Medulla oblongata (tissue), 1 donor: Measurements from ENCODE around the gene NPAS1.

Source experiments
- DNase-seq: peaks from one replicate; pipeline ENCODE4 v3.0.0-alpha.2; 2015; ENCODE audit errors: extremely low spot score

Gene NPAS1, protein sequence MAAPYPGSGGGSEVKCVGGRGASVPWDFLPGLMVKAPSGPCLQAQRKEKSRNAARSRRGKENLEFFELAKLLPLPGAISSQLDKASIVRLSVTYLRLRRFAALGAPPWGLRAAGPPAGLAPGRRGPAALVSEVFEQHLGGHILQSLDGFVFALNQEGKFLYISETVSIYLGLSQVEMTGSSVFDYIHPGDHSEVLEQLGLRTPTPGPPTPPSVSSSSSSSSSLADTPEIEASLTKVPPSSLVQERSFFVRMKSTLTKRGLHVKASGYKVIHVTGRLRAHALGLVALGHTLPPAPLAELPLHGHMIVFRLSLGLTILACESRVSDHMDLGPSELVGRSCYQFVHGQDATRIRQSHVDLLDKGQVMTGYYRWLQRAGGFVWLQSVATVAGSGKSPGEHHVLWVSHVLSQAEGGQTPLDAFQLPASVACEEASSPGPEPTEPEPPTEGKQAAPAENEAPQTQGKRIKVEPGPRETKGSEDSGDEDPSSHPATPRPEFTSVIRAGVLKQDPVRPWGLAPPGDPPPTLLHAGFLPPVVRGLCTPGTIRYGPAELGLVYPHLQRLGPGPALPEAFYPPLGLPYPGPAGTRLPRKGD

DNA sequence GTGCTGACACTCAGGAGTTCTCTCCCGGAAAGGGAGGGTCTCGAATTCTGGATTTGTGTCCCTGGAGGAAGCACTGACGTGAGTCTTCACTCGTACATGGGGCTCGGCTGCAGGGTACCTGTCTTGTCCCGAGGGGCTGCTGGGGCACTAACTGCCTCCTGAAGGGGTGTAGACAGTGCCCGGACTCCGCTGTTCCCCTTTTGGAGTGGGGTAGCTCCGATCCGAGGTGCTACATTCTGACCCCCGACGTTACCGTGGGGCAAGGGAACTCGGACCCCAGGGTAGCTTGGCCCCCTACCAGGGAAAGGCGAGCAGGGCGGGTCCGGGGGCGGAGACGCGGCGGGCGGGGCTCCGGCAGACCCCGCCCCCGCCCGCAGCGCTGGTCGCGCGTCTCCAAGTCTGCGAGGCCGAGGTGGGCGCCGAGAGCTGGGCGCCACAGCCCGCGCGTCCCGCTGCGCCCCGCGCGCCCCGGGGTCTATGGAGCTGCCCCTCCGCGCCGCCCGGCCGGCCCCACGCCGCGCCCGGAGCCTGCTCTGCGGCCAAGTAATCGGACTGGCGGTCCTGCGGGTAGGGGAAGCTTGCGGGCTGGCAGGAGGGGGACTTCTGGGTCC, at the start of gene NPAS1:
TSS of gene NPAS1 (plus strand) at position 407 of the 611 bp plus-strand sequence. CDS start 1,211 bp downstream, outside the sequence.
- no peak for DNase-seq

DNA sequence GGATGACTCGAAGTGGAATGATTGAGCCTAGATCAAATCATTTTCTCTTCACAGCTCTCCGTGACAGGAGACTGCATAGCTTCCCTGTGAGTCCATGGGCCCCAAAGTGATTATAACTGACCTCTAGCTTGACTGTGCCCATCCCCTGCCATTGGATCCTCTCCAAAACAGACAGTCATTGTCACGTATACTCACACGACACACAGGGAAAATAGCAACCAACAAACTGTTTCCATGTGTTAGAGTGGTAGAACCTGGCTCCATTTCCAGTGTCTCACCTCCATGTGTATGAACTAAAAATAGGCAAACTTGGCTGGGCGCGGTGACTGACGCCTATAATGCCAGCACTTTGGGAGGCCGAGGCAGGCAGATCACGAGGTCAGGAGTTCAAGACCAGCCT, 48.8 kb upstream of the NPAS1 start:
- no peak for DNase-seq

DNA sequence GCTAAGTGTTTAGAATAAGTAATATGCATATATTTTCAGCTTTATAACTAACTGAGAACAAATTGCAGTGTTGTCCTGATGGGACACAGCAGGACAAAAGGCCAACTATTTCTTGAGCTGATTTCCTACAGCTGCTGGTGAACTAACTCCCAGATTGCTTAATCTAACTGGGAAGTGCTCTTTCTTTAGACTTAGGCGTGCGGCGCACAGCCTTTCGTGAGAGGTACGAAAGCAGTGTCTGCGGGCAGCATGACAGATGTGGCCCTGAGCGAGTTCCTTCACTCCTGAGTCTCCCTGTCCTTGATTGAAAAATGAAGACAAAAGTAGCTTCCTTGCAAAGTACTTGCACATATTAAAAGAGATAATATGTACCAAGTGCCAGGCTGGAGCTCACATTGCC, 47.3 kb upstream of the NPAS1 start:
- no peak for DNase-seq

DNA sequence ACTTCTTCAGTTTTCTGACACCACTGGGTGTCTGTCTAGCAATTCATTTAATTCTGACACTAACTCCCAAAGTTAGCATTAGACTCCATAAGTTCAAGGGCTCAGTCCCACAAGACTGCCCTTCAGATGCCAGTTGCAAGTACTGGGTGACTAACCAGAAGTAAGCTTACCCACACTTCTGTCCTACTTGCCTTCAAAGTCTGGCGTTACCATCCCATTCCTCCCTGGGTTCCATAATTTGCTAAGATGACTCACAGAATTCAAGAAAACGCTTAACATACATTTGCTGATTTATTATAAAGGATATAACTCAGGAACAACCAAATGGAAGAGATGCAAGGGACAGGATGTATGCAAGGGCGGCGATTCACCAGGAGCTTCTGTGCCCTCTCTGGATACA, 45.5 kb upstream of the NPAS1 start:
- DNase-seq, result no peak

DNA sequence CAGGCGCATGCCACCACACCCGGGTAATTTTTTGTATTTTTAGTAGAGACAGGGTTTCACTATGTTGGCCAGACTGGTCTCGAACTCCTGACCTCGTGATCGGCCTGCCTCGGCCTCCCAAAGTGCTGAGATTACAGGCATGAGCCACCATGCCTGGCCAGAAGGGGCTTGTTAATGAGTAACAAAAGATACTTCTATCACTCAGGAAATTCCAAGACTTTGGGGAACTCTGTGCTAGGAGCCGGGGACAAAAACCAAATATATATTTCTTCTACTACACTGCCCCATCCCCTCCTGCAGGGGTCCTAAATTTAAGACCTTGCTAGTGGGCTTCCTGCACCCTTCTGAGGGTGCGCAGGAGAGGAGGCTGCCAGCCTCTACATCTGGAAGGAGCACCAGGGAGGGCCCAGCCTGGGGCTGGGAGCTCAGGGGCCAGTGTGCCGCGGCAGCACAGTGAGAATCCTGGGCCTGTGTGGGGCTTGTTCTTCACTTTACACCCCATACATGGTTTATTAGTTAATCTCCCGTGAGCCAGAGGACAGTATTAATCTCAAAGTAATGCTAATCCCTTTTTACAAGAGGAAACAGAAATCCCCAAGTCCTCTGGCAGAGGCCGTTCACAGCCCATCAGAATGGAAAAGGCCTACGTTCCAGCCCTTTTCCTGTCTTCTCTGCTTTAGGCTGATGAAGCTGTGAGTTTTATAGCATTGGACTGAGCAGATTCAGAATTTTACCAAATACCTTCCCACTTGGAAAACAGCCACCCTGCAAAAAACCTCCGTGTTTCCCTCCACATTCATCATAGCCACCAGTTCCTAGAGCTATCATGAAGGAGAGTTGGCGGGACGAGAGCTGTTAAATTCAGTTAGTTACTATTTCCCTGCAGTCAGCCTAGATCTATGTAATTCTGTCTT, 44.4 kb upstream of the NPAS1 start:
- DNase-seq, result no peak

DNA sequence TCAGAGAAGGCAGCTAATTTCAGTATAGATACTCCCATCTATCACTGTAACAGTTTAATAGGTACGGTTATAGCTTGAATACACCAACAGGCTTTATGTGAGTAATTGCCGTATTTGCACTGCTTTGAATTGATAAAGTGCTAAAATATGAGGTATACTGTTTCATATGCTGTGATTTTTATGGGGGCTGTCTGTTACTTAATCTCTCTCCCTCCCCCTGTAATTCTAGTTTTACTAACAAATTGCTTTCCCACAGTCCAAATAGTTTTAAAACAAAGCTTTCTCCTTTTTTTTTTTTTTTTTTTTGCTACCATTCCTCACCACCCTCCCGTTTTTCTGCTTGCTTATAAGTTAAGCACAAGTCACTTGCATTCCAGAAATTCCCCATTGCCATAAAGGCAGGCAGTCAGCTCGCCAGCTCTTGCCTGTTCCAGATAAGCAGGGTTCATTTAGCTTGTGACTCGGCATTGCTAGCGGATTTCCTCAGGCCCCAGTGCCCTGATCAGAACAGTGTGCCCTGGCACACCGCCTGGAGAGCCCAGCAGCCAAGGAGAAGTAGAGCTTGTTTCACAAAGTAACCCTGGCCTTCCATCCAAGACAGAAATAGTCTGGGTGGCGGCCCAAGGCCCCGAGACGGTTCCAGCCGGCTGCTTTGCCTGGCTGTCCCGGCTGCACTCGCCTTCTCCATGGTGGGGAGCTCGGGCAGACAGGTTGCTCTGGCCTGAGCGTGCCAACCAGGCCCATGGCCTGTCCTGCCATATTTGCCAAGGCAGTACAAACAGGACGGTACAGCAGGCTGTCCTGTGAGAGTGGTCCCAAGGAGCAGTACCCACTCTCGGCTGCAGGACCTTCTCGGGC, 43.5 kb upstream of the NPAS1 start:
- peak; percentile 96 for DNase-seq

DNA sequence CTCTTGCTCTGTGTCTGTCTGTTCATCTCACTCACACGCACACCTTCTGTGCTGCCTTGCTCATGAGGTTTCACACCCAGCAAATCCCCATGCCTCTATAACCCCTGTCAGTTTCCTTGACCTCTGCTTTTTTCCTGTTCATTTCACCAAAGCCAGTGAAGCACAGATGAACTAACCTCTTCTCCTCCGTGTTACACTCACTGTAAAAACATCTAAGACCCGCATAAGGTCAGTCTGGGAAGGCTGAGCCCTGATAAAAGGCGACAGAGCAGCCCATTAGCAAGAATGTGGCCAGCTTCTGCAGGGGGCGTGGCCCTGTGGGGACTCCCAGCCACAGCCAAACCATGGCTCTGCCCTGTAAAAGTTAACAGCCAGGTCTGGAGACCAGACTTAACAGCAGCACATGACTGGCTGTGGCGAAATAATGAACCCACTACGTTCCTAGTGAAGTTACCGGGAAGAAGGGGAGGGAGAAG, 42.8 kb upstream of the NPAS1 start:
- DNase-seq, result no peak

DNA sequence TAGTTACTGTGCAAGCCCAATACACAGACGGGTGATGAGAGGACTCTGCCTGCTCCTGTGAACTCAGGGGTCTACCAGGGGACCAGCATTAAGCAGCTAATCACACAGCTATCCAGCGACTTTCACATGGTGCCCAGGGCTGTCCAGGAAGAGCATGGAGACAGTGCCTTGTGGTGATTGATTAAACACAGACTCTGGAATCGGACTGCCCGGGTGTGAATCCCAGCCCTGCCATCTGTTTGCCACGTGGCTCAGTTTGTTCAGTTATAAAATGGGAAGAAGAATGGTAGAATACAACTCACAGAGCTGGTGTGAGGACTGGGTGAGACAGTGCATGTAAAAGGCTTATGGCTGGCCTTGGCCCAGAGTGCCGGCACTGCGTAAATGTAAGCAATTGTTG, 42.1 kb upstream of the NPAS1 start:
- DNase-seq, result no peak

DNA sequence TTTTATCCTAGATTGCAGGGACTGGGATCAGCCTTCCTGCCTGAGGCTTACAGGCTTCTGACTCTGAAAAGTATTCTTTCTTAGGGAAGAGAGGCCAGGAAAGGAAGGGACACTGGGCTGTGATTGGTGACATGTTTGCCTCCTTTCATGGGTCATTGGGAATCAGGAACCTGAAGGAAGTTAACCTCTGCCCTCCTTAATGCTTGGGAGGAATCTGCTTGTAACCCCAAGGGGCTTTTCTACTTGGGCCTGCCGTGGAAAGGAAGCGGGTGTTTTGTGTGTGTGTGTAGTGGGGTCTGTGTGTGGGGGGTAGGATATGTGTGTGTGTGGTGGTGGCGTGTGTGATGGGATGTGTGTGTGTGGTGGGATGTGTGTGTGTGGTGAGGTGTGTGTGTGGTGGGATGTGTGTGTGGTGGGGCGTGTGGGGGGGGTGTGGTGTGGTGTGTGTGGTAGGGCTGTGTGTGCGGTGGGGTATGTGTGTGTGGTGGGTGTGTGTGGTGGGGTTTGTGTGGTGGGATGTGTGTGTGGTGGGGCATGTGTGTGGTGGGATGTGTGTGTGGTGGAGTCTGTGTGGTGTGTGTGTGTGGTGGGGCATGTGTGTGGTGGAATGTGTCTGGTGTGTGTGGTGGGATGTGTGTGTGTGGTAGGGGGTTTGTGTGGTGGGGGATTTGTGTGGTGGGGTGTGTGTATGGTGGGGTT, 41.3 kb upstream of the NPAS1 start:
- DNase-seq, result no peak

DNA sequence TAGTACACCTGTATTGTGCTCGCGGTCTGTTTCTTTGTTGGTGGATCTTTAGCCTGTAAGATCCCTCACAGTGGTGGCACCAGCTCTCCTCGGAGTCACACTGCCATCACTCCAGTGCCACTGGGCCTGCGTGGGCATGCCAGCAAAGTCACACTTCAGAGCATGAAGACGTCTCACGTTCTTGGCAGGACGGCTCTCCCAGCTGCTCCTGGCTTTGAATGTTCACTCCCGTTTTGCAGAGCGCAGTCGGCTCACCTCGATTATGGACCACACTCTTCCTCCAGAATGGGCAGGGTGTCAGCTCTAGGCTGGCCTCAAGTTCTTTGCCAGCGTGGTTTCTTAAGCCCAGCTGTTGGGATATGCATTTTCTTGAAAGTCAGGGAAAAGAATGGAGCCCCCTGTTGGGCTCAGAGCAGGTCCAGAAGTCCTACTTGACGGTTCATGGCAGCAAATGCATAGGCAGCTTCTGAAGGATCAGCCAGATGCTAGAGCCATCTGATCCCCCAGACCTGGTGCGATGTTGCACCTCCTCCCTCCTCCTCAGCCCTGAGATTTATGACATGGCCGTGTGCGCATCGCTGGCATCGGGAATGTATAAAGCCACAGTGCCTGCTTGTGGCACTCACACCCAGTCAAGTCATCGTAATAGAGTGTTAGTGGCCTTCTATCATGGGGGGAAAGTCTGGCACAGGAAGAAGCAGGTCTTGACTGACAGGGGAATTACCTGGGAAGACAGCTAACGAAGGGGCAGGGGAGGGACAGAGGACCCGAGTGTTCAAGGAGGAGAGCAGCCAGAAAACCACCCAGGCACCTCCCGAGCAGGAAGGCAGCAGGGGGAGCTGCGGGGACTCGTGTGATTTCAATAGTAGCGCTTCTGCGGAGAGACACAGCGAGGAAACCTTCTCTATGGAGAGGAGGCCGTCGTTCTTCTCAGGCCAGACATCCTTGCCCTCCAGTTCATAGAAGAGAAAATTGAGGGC, 40.2 kb upstream of the NPAS1 start:
- no peak for DNase-seq

DNA sequence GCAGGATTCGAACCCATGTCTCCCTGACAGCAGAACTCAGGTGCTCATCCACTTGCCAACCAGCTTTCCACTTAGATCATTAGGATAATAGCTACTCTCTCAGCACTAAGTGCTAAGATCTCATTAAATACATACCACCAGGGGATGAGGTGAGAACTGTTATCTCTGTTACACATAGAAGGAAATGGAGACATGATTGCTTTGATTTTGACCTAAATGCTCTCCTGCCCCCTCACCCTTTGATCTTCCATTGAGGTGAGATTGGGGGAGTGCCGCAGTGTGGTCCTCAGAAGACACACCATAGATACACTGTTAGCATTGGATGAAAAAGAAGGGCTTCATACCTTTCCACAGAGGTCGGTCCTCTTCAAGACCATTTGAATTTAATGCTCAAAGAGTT, 38.9 kb upstream of the NPAS1 start:
- no peak for DNase-seq

DNA sequence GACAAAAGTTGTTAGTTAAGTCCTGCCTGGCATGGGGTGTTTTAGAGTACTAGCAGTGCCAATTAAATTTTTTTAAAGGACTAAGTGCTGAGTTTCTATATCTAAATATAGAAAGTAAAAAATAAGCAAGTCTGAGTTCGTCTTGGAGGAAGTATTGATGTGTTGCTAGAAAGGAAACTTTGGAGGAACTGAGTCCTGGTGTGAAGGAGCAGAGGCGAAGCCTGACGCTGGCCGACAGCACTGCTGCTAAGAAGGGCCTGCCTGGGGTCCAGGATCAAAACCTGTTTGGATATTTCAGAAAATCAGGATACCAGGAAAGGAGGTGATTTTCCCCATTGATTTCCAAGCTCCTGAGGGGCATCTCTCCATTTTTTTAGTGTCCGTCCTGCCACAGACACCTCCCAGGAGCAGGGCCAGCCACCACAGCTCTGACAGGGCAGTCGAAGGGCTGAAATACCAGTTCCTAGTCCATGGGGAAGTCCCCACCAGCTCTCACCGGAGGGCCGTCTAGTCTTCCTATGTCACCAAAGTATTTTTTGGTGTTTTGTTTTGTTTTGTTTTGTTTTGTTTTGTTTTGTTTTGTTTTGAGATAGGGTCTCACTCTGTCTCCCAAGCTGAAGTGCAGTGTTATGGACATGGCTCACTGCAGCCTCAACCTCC, 38.2 kb upstream of the NPAS1 start:
- peak; percentile 64 for DNase-seq

DNA sequence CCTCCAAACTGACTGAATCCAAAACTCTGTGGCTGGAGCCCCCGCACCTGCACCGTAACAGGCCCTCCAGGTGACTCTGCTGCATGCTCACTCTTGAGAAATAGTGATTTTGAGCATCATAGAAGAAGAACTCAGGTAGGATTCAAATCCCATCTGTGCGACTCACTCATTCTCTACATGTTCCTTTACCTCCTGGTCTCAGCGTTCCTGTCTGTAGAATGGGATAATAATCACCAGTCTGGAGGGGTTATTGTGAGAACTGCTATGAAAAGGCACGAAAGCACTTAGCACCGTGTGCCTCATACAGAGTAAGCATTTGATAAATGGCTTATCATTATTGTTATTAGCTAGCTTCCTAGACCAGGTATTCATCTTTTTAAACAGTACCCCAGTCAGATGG, 36.5 kb upstream of the NPAS1 start:
- DNase-seq, result no peak

DNA sequence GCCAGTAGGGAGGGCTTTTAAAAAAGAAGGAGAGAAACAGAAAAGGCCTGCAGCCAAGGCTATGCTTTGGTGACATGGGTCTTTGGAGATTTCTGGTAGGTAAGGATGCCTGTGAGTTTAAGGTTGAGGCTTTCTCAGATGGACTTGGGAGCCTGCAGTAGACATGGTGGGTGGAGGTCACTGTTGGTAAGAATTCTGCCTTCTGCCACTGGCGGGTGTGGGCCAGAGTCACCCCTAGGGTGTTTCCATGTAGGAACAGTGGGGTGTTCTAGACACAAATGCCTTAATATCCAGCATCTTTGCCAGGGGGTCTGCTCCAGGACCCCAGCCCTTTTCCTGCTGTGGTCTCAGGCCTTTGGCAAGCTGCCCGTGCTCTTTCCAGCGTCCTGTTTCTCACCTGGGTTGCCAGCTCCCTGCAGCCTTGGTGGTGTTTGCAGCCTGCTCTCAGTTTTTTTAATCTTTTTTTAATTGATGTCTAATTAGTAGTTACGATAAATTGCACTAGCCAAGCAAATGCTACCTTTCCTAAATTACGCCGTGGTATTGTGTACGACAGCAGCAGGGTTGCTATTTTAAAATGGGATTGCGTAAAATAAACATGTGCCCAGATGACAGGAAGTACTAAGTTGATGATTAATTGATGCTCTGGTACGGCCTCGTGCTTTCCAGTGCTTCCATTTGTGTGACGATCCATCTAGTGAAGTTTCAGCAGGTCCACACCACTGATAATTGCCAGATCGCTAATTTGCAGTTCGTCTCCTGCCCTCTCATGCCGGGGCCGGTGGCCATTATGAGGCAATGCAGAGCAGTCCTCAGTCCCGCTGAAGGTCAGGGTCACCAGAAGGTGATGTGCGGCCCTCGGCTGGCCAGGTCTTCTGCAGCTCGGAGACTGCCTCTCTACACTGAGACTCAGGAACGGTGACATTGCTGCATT, 35.3 kb upstream of the NPAS1 start:
- no peak for DNase-seq

DNA sequence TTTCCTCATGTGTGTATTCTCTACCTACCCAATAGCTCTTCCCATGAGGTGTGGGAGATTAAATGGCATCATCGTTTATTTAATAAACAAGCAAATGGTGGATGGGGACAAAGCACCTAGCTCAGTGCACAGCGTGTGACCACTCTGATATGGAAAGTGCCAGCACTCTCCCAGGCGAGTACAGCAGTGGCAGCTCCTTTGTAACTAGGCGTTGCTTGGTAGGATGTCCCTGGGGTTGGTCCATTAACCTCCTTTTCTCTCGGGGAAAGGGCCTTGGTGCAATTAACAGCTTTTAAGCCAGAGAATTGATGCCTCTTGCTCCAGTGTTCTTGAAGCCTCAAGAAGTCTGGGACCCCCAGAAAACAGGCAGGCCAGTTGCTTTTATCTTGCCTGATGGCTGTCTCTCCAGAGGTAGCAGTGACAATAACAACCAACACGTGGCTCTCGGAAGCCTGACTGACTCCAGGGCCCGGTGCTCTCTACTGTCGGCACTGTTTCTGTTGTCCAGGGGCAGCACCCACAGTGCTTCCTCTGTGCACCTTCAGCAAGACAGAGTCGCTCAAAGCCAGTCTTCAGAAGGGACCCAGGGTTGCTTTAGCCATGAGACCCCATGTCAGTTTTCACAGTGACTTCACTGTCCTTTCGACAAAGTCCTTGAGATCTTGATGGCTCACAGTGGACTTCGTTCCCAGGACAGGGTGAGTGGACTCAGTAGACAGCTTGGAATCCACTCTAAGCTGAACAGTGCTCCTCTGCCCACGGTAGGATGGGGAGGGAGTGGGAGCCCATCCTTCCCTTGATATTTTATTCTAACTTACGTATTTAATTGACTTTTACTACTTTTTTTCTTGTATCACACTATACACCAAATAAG, 33.9 kb upstream of the NPAS1 start:
- DNase-seq, result no peak

DNA sequence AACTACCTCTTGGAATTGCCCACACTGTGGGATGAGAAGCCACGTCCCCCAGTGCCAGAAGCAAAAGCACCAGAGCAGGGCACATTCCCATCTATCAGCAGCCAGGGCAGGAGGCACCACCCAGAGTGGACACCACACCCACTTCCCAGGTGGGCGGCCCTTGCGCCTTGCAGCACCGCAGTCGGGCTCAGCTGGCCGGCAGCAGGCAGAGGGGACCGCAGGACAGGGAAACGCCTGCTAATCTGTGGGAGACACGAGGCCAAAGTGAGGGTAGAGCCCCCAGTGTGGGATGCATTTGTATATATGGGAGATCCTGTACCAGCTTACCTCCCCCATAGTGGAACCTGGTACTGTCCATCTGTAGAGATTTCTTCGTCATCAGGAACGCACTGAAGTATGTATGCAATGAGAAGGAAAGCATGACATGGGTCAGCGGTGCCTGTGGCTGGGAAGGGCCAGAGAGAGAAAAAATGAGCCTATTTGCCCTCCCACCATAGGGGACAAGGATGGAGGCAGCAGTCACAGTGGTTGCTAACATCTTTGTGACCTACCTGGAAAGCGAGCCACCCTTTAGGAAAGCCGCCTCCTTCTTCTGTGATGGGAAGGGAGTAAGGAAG, 30.9 kb upstream of the NPAS1 start:
- DNase-seq, result no peak
